Stimulated activated CD4-positive, alpha-beta T cell treated with anti-CD3 and anti-CD28 coated beads, Interleukin-2, amount 100 ng/mL, for 4 hours (primary cell): ENCODE measurements around the gene FLNB.

Source experiments
- DNase-seq: peaks from one replicate; pipeline ENCODE4 v3.0.0-alpha.2; 2020; ENCODE audit warnings: low read depth

FLNB gene

GRCh38 chr3:58008141-58009025 lies at the start of gene FLNB:
Gene FLNB, plus strand, starts transcription at chr3:58008422. Its CDS starts 143 bp downstream, at chr3:58008565.
- peak; percentile 62 for DNase-seq

- DNase-seq: no peak
Observed at GRCh38 chr3:57958642-57959422, 49.4 kb upstream of the FLNB start.

GRCh38 chr3:57959423-57960173 lies 48.6 kb upstream of the FLNB start:
- DNase-seq: no peak

GRCh38 chr3:57960174-57960505 lies 48.1 kb upstream of the FLNB start:
- no peak for DNase-seq

- no peak for DNase-seq
Observed at GRCh38 chr3:57961177-57961827, 46.9 kb upstream of the FLNB start.

- no peak for DNase-seq
Observed at GRCh38 chr3:57961828-57962447, 46.3 kb upstream of the FLNB start.

GRCh38 chr3:57962448-57962834 lies 45.8 kb upstream of the FLNB start:
- DNase-seq: no peak

- DNase-seq: no peak
Observed at GRCh38 chr3:57963811-57964346, 44.3 kb upstream of the FLNB start.

- DNase-seq: no peak
Observed at GRCh38 chr3:57966829-57967228, 41.4 kb upstream of the FLNB start.

- no peak for DNase-seq
Observed at GRCh38 chr3:57967590-57967989, 40.6 kb upstream of the FLNB start.

GRCh38 chr3:57968501-57968900 lies 39.7 kb upstream of the FLNB start:
- no peak for DNase-seq

- no peak for DNase-seq
Observed at GRCh38 chr3:57971975-57972374, 36.2 kb upstream of the FLNB start.

GRCh38 chr3:57972531-57973111 lies 35.6 kb upstream of the FLNB start:
- DNase-seq: no peak

GRCh38 chr3:57973715-57974477 lies 34.3 kb upstream of the FLNB start:
- DNase-seq: no peak

- DNase-seq: no peak
Observed at GRCh38 chr3:57974796-57975388, 33.3 kb upstream of the FLNB start.

- DNase-seq: no peak
Observed at GRCh38 chr3:57977818-57978235, 30.4 kb upstream of the FLNB start.

- no peak for DNase-seq
Observed at GRCh38 chr3:57978316-57978715, 29.9 kb upstream of the FLNB start.

- no peak for DNase-seq
Observed at GRCh38 chr3:57980416-57980815, 27.8 kb upstream of the FLNB start.

GRCh38 chr3:57981483-57982087 lies 26.6 kb upstream of the FLNB start:
- DNase-seq: no peak
